Measurements from ENCODE around the gene ZNF280B. TPM values are rescaled to one million over a fixed set of nuclear protein-coding genes. Genes with fewer than 3 reads are reported as not detected.

The ZNF280B gene
- total and polyA plus RNA-seq, 12 donors, result 0.01 to 2.7 (median 0.80) TPM

DNA sequence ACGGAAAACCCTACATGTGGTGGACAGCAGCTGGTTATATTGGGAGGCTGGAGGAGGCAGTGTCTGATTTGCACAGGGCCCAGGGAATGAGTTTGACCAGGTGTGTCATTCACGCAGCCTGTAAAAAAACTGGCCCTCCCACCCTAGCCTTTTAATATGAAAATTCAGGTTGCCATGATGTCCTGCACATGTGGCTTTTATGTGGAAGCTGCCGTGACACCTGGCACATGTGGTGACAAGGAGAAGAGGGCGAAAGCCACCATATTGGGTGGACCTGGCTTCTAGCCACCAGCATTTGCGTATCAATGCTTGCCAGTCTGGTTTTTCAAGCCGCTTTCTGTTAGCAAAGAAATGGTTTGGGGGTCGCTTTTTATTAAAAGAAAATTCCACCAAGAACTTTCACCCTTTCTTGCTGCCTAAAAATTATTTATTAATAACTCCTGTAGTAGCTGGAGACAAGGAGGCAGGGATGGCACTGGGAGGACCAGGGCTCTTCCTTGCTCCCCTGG lies 43.4 kb downstream of the ZNF280B start:
- intact Hi-C loops (cut with DNase I), result loop anchor here in 7 of 10 donors (2.0 to 10.0 kb wide), 6 partner anchors 120 to 660 kb away; no protein-coding TSS in a partner anchor
- WGBS, 2 donors, result 78 to 80% methylated on average over 7 of the region's 7 CpGs

DNA sequence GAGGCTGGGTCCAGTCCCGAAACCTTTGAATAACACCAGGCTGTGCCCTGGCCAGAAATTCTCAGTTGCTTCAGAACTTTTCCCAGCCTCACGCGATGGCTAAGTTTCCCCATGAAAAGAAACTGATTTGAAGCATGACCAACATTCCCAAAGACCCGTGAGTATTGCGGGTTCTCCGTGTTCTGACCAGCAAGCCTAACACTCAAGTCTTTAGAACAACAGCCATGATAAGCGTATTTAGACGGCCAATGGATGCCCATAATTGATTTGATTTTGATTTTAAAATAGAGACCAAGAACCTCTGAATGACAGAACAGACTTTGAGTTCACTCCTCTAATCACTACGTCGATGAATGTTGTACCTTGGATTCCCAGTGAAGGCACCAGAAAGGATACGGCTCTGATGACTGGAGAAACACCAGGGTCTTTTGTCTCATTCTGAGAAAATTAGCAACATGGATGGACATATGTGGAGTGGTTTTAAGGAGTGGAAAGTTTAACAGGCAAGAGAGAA lies 43.9 kb downstream of the ZNF280B start:
- Histone ChIP-seq H3K27ac (no peak overlapping the region), H3K4me1 (no peaks in the 10 kb centered on the region), H3K9me3 (peaks cover 0 to 31% (median 17%) of the 10 kb centered on the region in 11 donors), H3K27me3 (peaks cover 0 to 66% (median 50%) of the 10 kb centered on the region in 7 donors), H3K36me3 (no peaks in the 10 kb centered on the region), H3K4me3 (no peak overlapping the region)
- TF ChIP-seq, protein P1, sequence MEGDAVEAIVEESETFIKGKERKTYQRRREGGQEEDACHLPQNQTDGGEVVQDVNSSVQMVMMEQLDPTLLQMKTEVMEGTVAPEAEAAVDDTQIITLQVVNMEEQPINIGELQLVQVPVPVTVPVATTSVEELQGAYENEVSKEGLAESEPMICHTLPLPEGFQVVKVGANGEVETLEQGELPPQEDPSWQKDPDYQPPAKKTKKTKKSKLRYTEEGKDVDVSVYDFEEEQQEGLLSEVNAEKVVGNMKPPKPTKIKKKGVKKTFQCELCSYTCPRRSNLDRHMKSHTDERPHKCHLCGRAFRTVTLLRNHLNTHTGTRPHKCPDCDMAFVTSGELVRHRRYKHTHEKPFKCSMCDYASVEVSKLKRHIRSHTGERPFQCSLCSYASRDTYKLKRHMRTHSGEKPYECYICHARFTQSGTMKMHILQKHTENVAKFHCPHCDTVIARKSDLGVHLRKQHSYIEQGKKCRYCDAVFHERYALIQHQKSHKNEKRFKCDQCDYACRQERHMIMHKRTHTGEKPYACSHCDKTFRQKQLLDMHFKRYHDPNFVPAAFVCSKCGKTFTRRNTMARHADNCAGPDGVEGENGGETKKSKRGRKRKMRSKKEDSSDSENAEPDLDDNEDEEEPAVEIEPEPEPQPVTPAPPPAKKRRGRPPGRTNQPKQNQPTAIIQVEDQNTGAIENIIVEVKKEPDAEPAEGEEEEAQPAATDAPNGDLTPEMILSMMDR (IDR thresholded peaks at IDR 0.05), result no peak
- ATAC-seq (no peak), DNase-seq (no peak)
- WGBS, 2 donors, result 83 to 86% methylated on average over 11 of the region's 11 CpGs
- intact Hi-C loops (cut with DNase I), result loop anchor here in 9 of 10 donors (2.0 to 10.0 kb wide), 7 partner anchors 120 to 660 kb away; no protein-coding TSS in a partner anchor

More for the DNA sequence above, 43.4 kb downstream of the ZNF280B start:
- TF ChIP-seq, protein P1 (IDR thresholded peaks at IDR 0.05), result no peak
- ATAC-seq, result no peak
- Histone ChIP-seq H3K27ac (no peak overlapping the region), H3K36me3 (no peaks in the 10 kb centered on the region), H3K4me1 (no peaks in the 10 kb centered on the region), H3K9me3 (peaks cover 0 to 28% (median 11%) of the 10 kb centered on the region in 11 donors), H3K27me3 (peaks cover 0 to 61% (median 50%) of the 10 kb centered on the region in 7 donors), H3K4me3 (no peak overlapping the region)
- DNase-seq, result no peak

DNA sequence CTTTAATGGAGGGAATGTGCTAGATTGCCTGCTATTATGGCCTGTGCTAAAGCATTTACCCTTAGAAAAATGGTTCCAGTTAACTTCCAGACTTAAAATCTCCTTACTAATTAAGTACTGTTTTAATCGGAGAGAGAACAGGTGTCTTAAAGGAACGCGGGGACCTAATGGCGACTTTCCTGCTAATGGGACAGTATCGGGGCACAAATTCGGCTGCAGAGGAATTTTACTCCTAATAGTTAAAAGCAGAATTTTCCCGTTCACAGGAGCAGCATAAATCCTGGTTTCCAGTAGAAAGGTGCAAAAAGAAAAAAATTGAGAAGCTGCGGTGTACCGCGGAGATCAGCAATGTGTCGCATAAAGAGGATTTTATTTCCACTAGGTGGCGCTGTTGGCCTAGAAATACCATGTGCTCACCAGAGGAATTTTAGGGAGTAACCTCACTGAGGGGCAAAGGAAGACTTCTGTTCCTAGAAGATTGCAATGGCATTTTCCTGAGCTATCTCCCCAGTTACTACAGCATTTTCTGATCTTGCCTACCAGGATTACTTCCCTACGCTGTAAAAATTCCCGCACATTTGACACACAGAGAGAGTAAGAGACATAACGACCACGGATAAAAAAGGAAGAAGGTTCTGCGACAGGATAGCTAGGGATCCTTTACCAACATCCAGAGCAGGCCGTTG lies 44.5 kb downstream of the ZNF280B start:
- Histone ChIP-seq H3K27me3 (peaks cover 0 to 67% (median 50%) of the 10 kb centered on the region in 7 donors), H3K4me3 (no peak overlapping the region), H3K9me3 (peaks cover 0 to 32% (median 20%) of the 10 kb centered on the region in 11 donors), H3K4me1 (no peaks in the 10 kb centered on the region), H3K36me3 (no peaks in the 10 kb centered on the region), H3K27ac (no peak overlapping the region)
- WGBS, 2 donors, result 27 to 28% methylated on average over 18 of the region's 18 CpGs
- TF ChIP-seq, protein P1 (IDR thresholded peaks at IDR 0.05), result peak; percentile 61 to 85 (median 72)
- DNase-seq (peak in 1 of 2 donors; percentile 51), ATAC-seq (peak in 5 of 8 donors; percentile 55 to 68 (median 60))
- intact Hi-C loops (cut with DNase I), result loop anchor here in 7 of 10 donors (2.0 to 10.0 kb wide), 7 partner anchors 121 to 661 kb away; no protein-coding TSS in a partner anchor

GRCh38 chr22:22462813-22463567 lies 45.6 kb downstream of the ZNF280B start:
- Histone ChIP-seq H3K9me3 (peaks cover 0 to 33% (median 18%) of the 10 kb centered on the region in 11 donors), H3K27ac (no peak overlapping the region), H3K4me3 (no peak overlapping the region), H3K4me1 (no peaks in the 10 kb centered on the region), H3K27me3 (peaks cover 0 to 67% (median 50%) of the 10 kb centered on the region in 7 donors), H3K36me3 (no peaks in the 10 kb centered on the region)
- intact Hi-C loops (cut with DNase I), result loop anchor here in 6 of 10 donors (5.0 to 10.0 kb wide), 5 partner anchors 122 to 662 kb away; no protein-coding TSS in a partner anchor
- DNase-seq, result no peak
- TF ChIP-seq, protein P1 (IDR thresholded peaks at IDR 0.05), result no peak
- WGBS, 2 donors, result 44 to 47% methylated on average over 6 of the region's 6 CpGs
- no peak for ATAC-seq
